GM08714 (cell line): ENCODE measurements around the gene ENOX2.

Experiments
- H3K4me3 ChIP-seq: fragments of 200-500 bp; sonication (Bioruptor generic); 2 replicates; pipeline ENCODE4 v1.5.1; 2014; ENCODE audit warnings: mild to moderate bottlenecking, low read length, inconsistent platforms
- ZNF274 ChIP-seq: IDR thresholded peaks from 2 replicates; pipeline ENCODE4 v1.6.1; 2012; ENCODE audit warnings: mild to moderate bottlenecking, low read depth, low read length

The ENOX2 gene

DNA sequence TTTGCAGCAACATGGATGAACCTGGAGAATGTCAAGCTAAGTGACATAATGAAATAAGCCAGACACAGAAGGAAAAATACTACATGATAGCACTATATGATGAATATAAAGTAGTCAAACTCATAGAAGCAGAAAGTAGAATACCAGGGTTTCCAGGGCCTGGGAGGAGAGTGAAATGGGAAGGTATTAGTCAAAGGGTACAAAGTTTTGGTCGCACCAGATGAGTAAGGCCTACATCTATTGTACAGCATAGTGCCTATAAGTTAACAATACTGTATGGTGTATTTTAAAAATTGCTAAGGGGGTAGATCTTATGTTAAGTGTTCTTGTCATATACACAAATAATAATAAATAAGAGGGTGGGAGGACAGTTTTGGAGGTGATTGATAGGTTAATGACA lies 41.5 kb downstream of the ENOX2 start:
- TF ChIP-seq ZNF274, result no peak
- no peak overlapping the region for H3K4me3 ChIP-seq

DNA sequence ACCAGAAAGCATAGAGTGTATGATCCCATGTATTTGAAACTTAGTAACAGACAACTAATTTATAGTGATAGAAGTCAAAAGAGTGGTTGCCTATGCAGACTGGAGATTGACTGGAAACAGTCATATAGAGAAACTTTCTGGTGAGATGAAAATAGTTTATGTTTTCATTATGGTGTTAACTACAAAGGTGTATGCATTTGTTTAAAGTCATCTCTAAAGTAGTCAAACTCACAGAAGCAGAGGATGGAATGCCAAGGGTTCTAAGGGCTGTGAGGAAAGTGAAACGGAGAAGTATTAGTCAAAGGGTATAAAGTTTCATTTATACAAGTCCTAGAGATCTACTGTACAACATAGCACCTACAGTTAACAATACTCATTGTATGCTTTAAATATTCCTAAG lies 45.8 kb downstream of the ENOX2 start:
- H3K4me3 ChIP-seq, result no peak overlapping the region
- no peak for TF ChIP-seq ZNF274

DNA sequence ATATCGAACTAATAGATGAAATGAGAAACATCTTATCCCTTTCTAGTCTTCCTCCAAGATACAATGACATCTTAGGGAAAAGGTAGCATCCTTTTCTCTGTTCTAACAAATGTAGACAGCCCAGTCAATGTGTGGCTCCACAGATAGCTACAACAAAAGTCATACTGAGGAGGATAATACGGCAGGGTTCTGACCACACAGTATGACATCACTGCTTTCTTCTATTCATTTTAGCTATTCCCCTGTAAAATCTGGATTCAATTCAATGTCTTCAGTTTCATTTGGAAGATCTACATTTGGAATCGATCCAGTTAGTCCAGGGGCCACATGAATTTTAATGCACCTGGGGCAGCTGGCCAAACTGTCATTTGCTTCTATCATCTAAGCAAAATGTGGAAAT lies 51.4 kb downstream of the ENOX2 start:
- no peak for TF ChIP-seq ZNF274
- H3K4me3 ChIP-seq, result no peak overlapping the region

DNA sequence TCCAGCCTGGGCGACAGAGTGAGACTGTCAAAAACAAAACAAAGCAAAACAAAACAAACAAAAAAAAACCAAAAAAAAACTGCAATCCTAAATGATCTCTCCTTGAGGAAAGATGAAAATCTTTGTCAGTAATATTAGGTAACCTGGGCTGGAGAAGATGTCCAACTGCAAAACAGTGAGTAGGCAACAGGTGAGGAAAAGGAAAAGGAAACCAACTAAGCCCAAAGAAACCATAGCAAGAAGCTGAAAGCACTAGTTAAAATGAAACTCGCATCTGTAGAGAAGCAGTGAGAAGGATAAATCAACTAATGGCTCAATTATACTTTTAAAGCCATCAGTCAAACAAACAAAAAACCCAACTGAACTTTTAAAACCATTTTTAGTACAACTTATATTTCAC lies 54.2 kb downstream of the ENOX2 start:
- no peak for TF ChIP-seq ZNF274
- no peak overlapping the region for H3K4me3 ChIP-seq

DNA sequence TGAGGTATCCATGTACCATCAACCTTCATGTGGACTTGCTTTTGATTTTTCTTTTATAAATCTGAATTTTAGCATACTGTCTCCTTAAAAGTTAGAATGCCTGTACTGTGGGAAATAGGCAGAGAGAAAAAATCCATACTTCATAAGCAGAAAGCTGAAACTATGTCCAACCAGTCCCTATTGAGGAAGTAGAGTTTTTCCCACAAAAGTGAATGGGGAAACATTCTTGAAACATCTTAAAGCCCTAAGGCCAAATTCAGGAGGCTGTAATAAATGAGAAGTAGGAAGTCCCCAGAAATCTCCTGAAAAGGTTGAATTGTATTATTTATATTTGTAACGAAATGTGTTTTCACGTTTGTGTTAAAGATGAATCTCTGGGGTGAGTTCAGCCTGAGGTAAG lies 56.3 kb downstream of the ENOX2 start:
- no peak overlapping the region for H3K4me3 ChIP-seq
- TF ChIP-seq ZNF274, result no peak

DNA sequence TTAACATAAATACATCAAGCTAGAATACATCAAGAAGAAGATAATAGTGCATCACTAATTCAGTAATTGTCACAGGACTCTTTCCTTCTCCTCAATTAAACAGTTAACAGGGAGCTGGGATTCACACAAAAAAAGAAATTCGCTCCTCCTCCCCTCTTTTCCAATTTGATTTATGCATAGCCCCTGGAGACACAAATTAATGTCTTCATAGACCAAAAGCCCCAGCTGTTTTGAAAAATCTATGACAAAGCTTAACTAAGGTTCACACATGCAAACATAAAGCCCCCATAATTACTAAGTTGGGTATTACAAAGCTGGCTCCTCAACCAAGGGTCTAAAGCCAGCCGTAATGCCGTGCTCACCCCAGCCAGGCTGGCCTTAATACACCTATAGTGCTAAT lies 61.2 kb downstream of the ENOX2 start:
- no peak overlapping the region for H3K4me3 ChIP-seq
- no peak for TF ChIP-seq ZNF274

DNA sequence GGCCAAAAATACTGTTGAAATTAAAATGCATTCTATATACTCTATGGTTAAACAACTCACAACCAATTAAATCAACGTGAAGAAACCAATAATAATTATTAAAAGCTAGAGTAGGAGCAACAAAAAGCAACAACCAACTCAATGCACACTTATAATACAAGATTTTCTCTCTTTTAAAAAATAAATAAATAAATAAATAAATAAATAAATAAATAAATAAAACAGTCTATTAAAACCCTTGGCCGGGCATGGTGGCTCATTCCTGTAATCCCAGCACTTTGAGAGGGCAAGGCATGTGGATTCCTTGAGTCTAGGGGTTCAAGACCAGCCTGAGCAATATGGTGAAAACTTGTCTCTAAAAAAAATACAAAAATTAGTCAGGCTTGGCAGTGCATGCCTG lies 62.7 kb downstream of the ENOX2 start:
- no peak for TF ChIP-seq ZNF274
- H3K4me3 ChIP-seq, result no peak overlapping the region

DNA sequence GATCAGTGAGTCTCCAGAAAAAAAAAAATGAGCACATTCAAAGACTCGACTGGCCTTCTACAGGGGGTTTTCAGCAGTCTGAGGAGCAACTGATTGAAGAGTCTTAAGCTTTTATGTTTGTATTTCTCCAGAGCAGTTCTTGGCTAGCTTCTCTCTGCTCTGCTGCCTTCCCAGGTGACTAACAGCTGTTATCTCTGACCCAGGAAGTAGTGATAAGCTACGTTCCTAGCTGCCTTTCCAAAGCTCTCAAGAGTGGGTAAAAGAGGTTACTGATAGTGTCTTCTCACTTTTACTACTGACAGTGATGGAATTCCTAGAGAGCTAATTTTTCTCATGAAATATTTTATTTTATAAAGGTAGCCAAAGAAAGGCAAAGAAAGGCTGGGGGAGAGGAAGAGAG lies 66.6 kb downstream of the ENOX2 start:
- no peak overlapping the region for H3K4me3 ChIP-seq
- no peak for TF ChIP-seq ZNF274

DNA sequence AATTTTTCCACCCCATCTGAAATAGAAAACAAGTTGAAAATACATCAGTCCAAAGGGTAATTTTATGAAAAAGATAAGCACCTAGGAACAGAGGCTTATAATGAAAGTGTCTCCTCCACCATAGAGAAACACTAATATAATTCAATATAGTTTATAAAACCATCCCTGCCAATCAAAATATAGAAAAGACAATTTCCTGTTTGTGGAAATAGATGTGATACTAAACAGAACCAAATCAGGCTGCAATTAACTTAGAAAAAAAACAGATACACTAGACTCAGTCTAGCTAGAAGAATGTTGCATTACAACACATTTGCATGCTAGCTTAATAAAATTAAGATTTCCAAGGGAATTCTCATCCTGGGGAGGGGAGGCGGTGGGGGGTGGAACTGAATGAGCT lies 68.2 kb downstream of the ENOX2 start:
- no peak overlapping the region for H3K4me3 ChIP-seq
- no peak for TF ChIP-seq ZNF274

DNA sequence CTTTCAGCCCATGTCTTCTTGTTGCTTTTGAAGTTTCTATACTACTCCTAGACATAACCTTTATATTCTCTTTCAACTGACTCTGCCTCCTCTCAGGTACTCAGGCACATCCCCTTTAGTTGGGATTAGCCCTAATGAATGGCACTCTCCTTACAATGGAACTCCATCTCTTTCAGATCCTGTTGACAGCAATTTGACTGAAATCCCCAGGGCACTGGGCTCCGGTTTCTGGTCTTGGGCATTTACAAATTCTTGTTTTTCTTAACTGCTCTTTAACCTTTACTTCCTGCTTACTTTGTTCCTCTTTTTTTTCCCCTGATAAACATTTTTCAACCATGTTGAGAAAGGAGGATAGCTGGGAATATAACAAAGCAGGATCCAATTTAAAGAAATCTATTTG lies 68.9 kb downstream of the ENOX2 start:
- no peak overlapping the region for H3K4me3 ChIP-seq
- no peak for TF ChIP-seq ZNF274

DNA sequence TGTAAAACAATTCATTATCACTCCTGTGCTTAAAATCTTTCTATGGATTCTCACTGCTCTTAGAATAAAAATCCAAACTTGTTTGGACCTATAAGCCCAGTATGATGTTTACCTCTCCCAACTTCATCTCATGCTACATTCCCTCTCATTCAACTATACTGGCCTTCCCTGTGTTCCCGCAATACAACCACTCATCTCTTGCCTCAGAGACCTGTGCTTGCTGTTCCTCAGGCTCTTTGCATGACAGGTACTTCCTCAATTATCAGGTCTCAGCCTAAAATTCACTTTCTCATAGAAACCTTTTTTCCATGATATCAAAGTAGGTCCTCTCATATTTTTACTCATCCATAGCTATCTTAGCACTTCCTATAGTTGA lies 71.7 kb downstream of the ENOX2 start:
- TF ChIP-seq ZNF274, result no peak
- no peak overlapping the region for H3K4me3 ChIP-seq

DNA sequence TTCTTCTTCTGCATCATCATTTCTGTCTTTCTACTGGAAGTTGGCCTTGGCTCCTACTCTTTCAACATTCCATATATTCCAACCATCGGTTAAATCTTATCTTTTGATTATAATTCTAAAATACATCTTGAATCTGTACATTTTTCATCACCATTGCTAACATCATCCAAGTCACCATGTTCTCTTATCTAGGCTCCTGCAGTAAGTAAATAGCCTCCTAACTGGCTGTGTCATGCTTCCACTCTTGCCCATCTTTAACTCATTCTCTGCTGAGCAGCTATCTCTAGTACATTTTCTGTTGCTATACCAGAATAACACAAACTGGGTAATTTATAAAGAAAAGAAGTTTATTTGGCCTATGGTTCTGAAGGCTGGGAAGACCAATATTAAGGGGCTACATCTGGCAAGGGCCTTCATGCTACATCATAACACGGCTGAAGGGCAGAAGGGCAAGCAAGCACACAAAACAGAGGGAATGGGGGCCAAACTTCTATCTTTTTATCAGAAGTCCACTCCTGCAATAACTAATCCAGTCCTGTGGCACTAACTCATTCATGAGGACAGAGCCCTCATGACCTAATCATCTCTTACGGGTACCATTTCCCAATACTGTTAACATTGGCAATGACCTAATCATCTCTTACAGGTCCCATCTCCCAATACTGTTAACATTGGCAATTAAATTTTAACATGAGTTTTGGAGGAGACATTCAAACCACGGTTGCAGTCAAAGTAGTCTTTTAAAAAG lies 72.2 kb downstream of the ENOX2 start:
- H3K4me3 ChIP-seq, result no peak overlapping the region
- no peak for TF ChIP-seq ZNF274

DNA sequence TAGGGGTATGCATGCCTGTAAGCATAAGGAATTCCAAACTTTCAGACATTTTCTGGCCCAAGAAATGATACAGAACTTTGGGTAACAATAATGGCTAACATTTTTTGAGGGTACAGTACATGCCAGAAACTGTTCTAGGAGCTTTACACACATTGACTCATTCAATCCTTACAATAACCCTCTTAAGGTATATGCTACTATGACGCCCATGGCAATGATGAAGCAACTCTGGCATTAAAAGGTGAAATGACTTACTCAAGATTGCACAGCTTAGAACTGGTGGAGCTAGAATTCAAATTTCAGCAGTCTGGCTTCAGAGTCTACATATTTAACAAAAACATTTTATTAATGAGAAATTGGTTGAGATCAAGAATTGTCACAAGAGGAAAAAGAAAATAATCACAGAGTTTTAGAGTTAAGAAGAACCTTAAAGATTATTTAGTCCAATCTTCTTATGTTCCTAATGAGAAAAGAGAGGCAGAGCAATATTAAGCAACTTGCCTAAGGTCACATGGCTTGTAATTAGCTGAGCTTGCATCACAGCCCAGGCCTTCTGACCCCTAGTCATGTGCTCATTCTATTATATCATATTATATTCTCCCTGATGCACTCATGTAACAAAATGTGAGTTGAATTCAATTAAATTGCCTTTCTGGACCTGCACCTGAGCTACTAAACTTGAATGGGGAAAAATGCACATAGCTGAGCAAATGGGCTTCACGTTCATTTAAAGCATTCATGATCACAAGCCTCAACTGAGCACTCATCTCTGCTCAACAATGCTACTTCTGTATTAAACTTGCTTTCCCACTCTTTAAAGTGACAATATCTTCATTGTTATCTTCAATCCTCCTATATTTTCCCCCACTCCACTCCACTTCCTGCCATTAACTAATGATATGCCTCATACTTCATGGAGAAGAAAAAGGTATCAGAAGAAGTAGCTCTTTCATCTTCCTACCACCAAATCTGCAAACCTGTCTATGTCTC lies 73.2 kb downstream of the ENOX2 start:
- TF ChIP-seq ZNF274, result no peak
- H3K4me3 ChIP-seq, result no peak overlapping the region

DNA sequence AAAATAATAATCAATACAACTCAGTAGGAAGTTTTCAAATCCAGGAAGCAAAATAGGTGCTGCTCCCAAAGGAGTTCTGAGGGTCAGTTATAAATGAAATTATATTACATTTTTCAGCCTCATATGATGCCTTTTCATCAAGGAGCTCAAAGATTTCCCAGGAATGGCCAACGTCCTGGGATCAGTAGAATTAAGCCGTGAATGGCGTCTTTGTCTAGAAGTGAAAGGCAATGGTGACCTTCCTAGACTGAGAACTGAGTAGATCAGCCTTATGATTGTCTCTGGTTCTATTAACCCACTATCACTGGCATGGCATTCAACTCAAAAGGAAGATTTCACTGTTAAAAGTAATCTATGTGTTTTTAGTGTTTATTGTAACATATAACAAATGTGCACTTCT lies 74.4 kb downstream of the ENOX2 start:
- TF ChIP-seq ZNF274, result no peak
- H3K4me3 ChIP-seq, result no peak overlapping the region

DNA sequence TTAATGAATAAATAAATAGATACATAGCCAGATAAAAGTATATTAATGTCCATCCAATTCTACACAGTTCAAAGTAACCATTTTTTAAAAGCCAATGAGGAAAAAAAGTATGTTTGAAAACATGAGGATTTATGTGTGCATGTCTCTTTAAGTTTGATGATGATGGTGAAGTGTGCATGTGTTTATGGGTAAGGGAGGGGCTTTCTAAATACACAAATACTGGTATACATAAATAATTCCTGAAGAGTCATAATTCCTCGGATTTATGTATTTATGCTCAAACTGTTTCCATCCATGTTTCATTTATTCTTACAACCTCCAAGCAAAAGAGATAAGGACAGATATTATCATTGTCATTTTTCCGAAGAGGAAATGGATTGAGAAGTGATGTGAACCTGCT lies 75.4 kb downstream of the ENOX2 start:
- TF ChIP-seq ZNF274, result no peak
- H3K4me3 ChIP-seq, result no peak overlapping the region
